Ascending aorta (tissue), 2 donors: Measurements from ENCODE around the gene EIF2S3. TPM values are rescaled to one million over a fixed set of nuclear protein-coding genes. Genes with fewer than 3 reads are reported as not detected.
"Not testable (repeated sequence)": the region's sequence is repeated elsewhere in the genome, so short reads cannot be mapped to it uniquely, and the experiment has no call there.

ENCODE experiments used
- DNase-seq, 2 donors: peaks; one replicate each; pipeline ENCODE4 v3.0.0-alpha.2; 2019; ENCODE audit warnings: low spot score in 2 of 2
- H3K27ac ChIP-seq, 2 donors: fragments of 200-600 bp; sonication (generic); one replicate each; pipeline ENCODE4 v1.5.1; 2016 to 2017; ENCODE audit warnings: mild to moderate bottlenecking in 1 of 2
- H3K27me3 ChIP-seq: fragments of 200-600 bp; sonication (generic); one replicate; pipeline ENCODE4 v1.5.1; 2017
- H3K36me3 ChIP-seq, 2 donors: fragments of 200-600 bp; sonication (generic); one replicate each; pipeline ENCODE4 v1.5.1; 2016
- H3K4me1 ChIP-seq, 2 donors: fragments of 200-600 bp; sonication (generic); one replicate each; pipeline ENCODE4 v1.5.1; 2016 to 2017; ENCODE audit warnings: mild to moderate bottlenecking in 1 of 2
- H3K4me3 ChIP-seq, 2 donors: fragments of 200-600 bp; sonication (generic); one replicate each; pipeline ENCODE4 v1.5.1; 2016 to 2017; ENCODE audit warnings: mild to moderate bottlenecking in 1 of 2
- H3K9me3 ChIP-seq, 2 donors: fragments of 200-600 bp; sonication (generic); one replicate each; pipeline ENCODE4 v1.5.1; 2016
- intact Hi-C: fragments of 100-400 bp; cut with DNase I; formaldehyde crosslinking; loops from one replicate; pipeline ENCODE4 v1.15.1; 2023
- total RNA-seq: library from RNA; depleted of rRNA; stranded (reverse); fragments of >200 nt; gene quantifications from one replicate; pipeline ENCODE4 v1.1.0, GENCODE V29; 2016
- TF ChIP-seq, protein P1 (sequence below), 3 experiments: fragments of 200-600 bp in 2 of 3; fragments of 450-650 bp in 1 of 3; sonication (generic) in 2 of 3; IDR thresholded peaks; one replicate each; pipeline ENCODE4 v1.5.1; 2016 to 2019; ENCODE audit warnings: antibody characterized with exemption in 3 of 3, mild to moderate bottlenecking in 1 of 3, moderate library complexity in 1 of 3

EIF2S3 gene
- total RNA-seq, 1 donor from 2014 or later, result 60.7 TPM

GRCh38 chrX:24027985-24028384 is 26.8 kb upstream of the EIF2S3 start:
- Histone ChIP-seq H3K36me3 (no peaks in the 10 kb centered on the region), H3K4me3 (no peak overlapping the region), H3K4me1 (no peaks in the 10 kb centered on the region), H3K9me3 (no peaks in the 10 kb centered on the region), H3K27ac (no peak overlapping the region), H3K27me3 (no peaks in the 10 kb centered on the region)
- intact Hi-C loops, result loop anchor here (5.0 to 10.0 kb wide), 2 partner anchors 246 to 283 kb away; partner anchors contain the start of genes ACOT9 and SAT1
- DNase-seq, result no peak
- TF ChIP-seq, protein P1, sequence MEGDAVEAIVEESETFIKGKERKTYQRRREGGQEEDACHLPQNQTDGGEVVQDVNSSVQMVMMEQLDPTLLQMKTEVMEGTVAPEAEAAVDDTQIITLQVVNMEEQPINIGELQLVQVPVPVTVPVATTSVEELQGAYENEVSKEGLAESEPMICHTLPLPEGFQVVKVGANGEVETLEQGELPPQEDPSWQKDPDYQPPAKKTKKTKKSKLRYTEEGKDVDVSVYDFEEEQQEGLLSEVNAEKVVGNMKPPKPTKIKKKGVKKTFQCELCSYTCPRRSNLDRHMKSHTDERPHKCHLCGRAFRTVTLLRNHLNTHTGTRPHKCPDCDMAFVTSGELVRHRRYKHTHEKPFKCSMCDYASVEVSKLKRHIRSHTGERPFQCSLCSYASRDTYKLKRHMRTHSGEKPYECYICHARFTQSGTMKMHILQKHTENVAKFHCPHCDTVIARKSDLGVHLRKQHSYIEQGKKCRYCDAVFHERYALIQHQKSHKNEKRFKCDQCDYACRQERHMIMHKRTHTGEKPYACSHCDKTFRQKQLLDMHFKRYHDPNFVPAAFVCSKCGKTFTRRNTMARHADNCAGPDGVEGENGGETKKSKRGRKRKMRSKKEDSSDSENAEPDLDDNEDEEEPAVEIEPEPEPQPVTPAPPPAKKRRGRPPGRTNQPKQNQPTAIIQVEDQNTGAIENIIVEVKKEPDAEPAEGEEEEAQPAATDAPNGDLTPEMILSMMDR (IDR thresholded peaks at IDR 0.05), result no peak

DNA sequence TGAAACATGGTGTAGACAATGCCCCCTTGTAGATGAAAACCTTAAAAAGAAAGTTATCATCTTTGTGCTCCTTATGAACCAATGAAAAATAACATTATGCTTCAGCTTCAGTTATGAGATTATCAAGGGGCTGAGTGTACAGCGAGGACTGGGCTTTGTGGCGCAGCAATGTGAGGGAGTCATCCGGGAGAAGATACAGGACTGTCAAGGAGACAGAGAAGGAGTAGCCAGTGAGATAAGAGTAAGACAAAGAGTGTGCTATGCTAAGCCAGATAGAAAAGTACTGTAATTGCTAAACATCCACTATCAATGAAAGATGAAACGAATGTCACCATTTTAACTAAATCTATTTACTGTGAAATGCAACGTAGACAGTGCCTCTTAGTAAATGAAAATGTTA is 24.2 kb upstream of the EIF2S3 start:
- intact Hi-C loops, result no loop called here
- Histone ChIP-seq H3K27me3 (no peaks in the 10 kb centered on the region), H3K9me3 (no peaks in the 10 kb centered on the region), H3K4me1 (no peaks in the 10 kb centered on the region), H3K4me3 (no peak overlapping the region), H3K27ac (no peak overlapping the region), H3K36me3 (no peaks in the 10 kb centered on the region)
- TF ChIP-seq, protein P1 (IDR thresholded peaks at IDR 0.05), result no peak
- DNase-seq, result no peak

- TF ChIP-seq, protein P1 (IDR thresholded peaks at IDR 0.05), result no peak
- Histone ChIP-seq H3K4me1 (no peaks in the 10 kb centered on the region), H3K36me3 (no peaks in the 10 kb centered on the region), H3K4me3 (no peak overlapping the region), H3K27ac (no peak overlapping the region), H3K27me3 (no peaks in the 10 kb centered on the region), H3K9me3 (no peaks in the 10 kb centered on the region)
- DNase-seq, result no peak
- intact Hi-C loops, result no loop called here
These were observed 20.3 kb upstream of the EIF2S3 start for GRCh38 chrX:24034485-24034884.

DNA sequence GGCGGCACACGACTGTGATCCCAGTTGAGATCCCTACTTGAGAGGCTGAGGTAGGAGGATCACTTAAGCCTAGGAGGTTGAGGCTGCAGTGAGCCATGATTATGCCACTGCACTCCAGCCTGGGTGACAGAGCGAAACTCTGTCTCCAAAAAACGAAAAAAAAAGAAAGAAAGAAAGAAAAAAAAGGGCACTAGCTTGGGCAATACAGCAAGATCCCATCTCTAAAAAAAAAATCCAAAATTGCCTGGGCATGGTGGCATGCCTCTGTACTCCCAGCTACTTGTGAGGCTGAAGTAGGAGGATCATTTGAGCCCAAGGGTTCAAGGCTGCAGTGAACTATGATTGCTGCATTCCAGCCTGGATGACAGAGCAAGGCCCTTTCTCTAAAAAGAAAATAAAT is 17.0 kb upstream of the EIF2S3 start:
- H3K4me3 ChIP-seq, result no peak overlapping the region
- DNase-seq, result no peak
- TF ChIP-seq, protein P1 (IDR thresholded peaks at IDR 0.05), result no peak

GRCh38 chrX:24046060-24046459 is 8.7 kb upstream of the EIF2S3 start:
- intact Hi-C loops, H3K4me3 ChIP-seq, DNase-seq, H3K9me3 ChIP-seq, H3K4me1 ChIP-seq, H3K27me3 ChIP-seq, H3K36me3 ChIP-seq, H3K27ac ChIP-seq: not testable (repeated sequence)

More for the DNA sequence above, 17.0 kb upstream of the EIF2S3 start:
- intact Hi-C loops, result no loop called here
- no peaks in the 10 kb centered on the region for H3K36me3 ChIP-seq
- no peak overlapping the region for H3K27ac ChIP-seq
- H3K4me1 ChIP-seq, result no peaks in the 10 kb centered on the region
- no peaks in the 10 kb centered on the region for H3K27me3 ChIP-seq
- no peaks in the 10 kb centered on the region for H3K9me3 ChIP-seq

- H3K36me3 ChIP-seq, DNase-seq, H3K4me3 ChIP-seq, H3K27me3 ChIP-seq, H3K27ac ChIP-seq, H3K4me1 ChIP-seq, H3K9me3 ChIP-seq: not testable (repeated sequence)
- intact Hi-C loops, result loop anchor here (5.0 kb wide), 2 partner anchors 247 to 267 kb away; partner anchors contain the start of gene SAT1
These were observed 5.1 kb upstream of the EIF2S3 start for GRCh38 chrX:24049643-24050042.

DNA sequence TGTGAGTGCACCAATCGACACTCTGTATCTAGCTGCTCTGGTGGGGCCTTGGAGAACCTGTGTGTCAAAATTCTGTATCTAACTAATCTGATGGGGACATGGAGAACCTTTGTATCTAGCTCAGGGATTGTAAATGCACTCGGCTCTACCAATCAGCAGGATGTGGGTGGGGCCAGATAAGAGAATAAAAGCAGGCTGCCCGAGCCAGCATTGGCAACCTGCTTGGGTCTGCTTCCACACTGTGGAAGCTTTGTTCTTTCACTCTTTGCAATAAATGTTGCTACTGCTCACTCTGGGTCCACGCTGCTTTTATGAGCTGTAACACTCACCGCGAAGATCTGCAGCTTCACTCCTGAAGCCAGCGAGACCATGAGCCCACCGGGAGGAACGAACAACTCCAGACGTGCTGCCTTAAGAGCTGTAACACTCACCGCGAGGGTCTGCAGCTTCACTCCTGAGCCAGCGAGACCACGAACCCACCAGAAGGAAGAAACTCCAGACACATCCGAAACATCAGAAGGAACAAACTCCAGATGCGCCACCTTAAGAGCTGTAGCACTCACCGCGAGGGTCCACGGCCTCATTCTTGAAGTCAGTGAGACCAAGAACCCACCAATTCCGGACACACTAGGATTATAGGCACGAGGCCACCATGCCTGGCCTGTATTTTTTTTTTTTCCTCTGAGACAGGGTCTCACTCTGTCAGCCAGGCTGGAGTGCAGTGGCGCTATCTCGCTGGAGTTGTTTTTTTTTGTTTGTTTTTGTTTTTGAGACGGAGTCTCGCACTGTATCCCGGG is 4.0 kb upstream of the EIF2S3 start:
- not testable (repeated sequence) for H3K36me3 ChIP-seq, H3K4me1 ChIP-seq, H3K27ac ChIP-seq, H3K27me3 ChIP-seq, DNase-seq, H3K9me3 ChIP-seq, H3K4me3 ChIP-seq
- intact Hi-C loops, result loop anchor here (5.0 kb wide), 2 partner anchors 248 to 268 kb away; partner anchors contain the start of gene SAT1
